GM12874 (cell line): ENCODE measurements around the gene TARDBP.

Experiments
- TF ChIP-seq, protein P1 (sequence below): IDR thresholded peaks from 2 replicates; pipeline ENCODE4 v1.5.1; 2011; ENCODE audit warnings: low read depth, mild to moderate bottlenecking, control low read depth, low read length, moderate library complexity; ENCODE audit not compliant: insufficient read depth

The TARDBP gene

DNA sequence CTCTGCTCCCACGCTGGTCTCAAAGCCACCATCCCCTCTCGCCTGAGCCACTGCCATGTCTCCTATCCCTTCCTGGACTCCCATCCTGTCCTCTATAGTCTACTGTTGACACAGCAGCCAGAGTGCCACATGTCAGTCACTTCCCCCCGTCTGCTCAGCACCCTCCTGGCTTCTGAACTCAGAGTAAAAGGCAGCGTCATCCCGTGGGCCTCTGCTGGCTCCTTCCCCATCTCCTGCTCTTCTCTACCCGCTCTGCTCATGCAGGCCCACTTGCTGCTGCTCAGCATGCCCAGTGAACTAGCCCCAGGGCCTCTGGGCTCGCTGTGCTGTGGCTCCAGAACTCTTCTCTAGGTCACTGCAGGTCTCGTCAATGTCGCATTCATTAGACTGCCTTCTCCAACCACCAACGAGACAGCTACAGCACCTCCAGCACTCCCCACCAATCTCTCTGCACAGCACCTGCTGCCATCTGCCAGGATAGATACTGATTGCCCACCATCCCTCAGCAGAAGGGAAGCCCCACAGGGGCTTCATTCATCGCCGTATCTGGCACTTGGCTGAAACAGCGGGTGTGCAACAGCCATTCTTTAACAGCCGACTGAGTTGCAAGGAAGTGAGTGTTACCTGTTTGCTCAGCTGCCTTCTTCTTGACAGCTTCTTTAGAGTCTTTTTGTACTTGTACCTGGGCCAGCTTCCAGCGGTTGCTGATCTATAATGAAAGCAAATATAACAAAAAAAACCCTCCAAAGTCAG lies 59.2 kb downstream of the TARDBP start:
- TF ChIP-seq, protein P1, sequence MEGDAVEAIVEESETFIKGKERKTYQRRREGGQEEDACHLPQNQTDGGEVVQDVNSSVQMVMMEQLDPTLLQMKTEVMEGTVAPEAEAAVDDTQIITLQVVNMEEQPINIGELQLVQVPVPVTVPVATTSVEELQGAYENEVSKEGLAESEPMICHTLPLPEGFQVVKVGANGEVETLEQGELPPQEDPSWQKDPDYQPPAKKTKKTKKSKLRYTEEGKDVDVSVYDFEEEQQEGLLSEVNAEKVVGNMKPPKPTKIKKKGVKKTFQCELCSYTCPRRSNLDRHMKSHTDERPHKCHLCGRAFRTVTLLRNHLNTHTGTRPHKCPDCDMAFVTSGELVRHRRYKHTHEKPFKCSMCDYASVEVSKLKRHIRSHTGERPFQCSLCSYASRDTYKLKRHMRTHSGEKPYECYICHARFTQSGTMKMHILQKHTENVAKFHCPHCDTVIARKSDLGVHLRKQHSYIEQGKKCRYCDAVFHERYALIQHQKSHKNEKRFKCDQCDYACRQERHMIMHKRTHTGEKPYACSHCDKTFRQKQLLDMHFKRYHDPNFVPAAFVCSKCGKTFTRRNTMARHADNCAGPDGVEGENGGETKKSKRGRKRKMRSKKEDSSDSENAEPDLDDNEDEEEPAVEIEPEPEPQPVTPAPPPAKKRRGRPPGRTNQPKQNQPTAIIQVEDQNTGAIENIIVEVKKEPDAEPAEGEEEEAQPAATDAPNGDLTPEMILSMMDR: no peak

DNA sequence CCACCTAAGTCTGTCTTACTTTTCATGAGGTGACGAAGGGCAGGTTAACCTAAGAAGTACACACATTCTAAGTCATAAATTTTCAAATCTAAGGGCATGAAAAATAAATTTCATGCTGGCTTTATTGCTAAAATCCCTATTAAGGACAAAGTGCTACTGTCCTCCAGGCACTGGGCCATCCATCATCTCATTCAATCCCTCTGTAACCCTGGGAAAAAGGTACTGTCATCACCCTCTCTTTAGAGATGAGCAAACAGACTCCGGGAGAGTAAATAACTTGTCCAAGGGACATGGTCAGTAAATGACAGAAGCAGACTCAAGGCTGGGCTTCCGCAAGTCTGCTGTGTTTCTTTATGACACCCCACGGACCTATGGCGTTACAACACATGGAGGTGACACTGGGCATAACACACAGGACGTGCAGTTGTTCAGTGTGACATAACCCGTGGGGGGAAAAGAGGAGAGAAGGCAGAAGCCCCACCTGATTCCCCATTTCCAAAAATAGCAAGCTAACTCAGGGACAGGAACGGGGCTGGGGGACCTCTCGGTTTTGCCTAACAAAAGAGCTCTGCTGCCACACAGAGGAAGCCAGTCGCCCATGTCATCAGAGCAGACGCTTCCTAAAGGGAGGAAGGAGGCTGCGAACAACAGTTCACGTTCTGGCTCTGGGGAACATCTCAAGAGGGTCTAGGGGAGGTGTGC lies 59.9 kb downstream of the TARDBP start:
- TF ChIP-seq, protein P1: 0 out of 2 replicates have a peak, but pooled peaks have one; percentile 3
